Stimulated activated CD8-positive, alpha-beta memory T cell treated with anti-CD3 and anti-CD28 coated beads, Interleukin-4, amount 100 ng/mL, for 4 hours (primary cell): ENCODE measurements around the gene FMC1.
"Not testable (repeated sequence)": the region's sequence is repeated elsewhere in the genome, so short reads cannot be mapped to it uniquely, and the experiment has no call there.

ENCODE experiments used
- DNase-seq, 2 donors: peaks; one replicate each; pipeline ENCODE4 v3.0.0-alpha.2; 2020; ENCODE audit warnings: low read depth in 2 of 2, low spot score in 1 of 2

Gene FMC1

GRCh38 chr7:139341058-139341775, at the start of gene FMC1:
FMC1 (plus strand) TSS chr7:139341337; CDS start chr7:139341385, 48 bp downstream.
- peak; percentile 62 to 64 for DNase-seq

GRCh38 chr7:139292821-139293220, 48.3 kb upstream of the FMC1 start:
- DNase-seq, result no peak

GRCh38 chr7:139293534-139293933, 47.6 kb upstream of the FMC1 start:
- DNase-seq, result no peak

GRCh38 chr7:139294241-139294640, 46.9 kb upstream of the FMC1 start:
- no peak for DNase-seq

GRCh38 chr7:139294951-139295575, 46.1 kb upstream of the FMC1 start:
- DNase-seq, result no peak

GRCh38 chr7:139297795-139298194, 43.3 kb upstream of the FMC1 start:
- no peak for DNase-seq

- no peak for DNase-seq
Observed at GRCh38 chr7:139299296-139299695, 41.8 kb upstream of the FMC1 start.

GRCh38 chr7:139300390-139300789, 40.7 kb upstream of the FMC1 start:
- no peak for DNase-seq

GRCh38 chr7:139304517-139304916, 36.6 kb upstream of the FMC1 start:
- no peak for DNase-seq

GRCh38 chr7:139317939-139318505, 23.1 kb upstream of the FMC1 start:
- no peak for DNase-seq

GRCh38 chr7:139321071-139321745, 19.9 kb upstream of the FMC1 start:
- no peak for DNase-seq

- DNase-seq, result not testable (repeated sequence)
Observed at GRCh38 chr7:139324709-139325108, 16.4 kb upstream of the FMC1 start.

GRCh38 chr7:139328375-139328774, 12.8 kb upstream of the FMC1 start:
- DNase-seq, result no peak

- no peak for DNase-seq
Observed at GRCh38 chr7:139329119-139329518, 12.0 kb upstream of the FMC1 start.

- no peak for DNase-seq
Observed at GRCh38 chr7:139330333-139331030, 10.7 kb upstream of the FMC1 start.

GRCh38 chr7:139332697-139333359, 8.3 kb upstream of the FMC1 start:
- DNase-seq, result no peak

GRCh38 chr7:139333443-139333842, 7.7 kb upstream of the FMC1 start:
- not testable (repeated sequence) for DNase-seq

- DNase-seq, result no peak
Observed at GRCh38 chr7:139334399-139335150, 6.6 kb upstream of the FMC1 start.

GRCh38 chr7:139339025-139339424, 2.1 kb upstream of the FMC1 start:
- no peak for DNase-seq

GRCh38 chr7:139339698-139340036, 1.5 kb upstream of the FMC1 start:
- DNase-seq, result no peak
